ENCODE data around the gene TMEM221. TPM values are rescaled to one million over a fixed set of nuclear protein-coding genes. Genes with fewer than 3 reads are reported as not detected.
A peak's percentile ranks its signal among the peaks of the same experiment; 100 is the strongest.

Gene TMEM221
- 1 to 10 TPM; 3.5 to 4.8 TPM for total RNA-seq
- polyA plus RNA-seq (2013, experiment 1 of 2), result 2.2 TPM
- 2.0 TPM for polyA plus RNA-seq (2013, experiment 2 of 2)
- long read RNA-seq, experiment 1, partial matches to known transcripts, result 5 of 9 reads
- long read RNA-seq, experiment 1, other reads (novel, unspliced or antisense), result 2 of 9 reads
- long read RNA-seq, experiment 2, transcript TMEM221-201 (3 exons, 1,930 nt), result major isoform, 8 of 15 reads
- long read RNA-seq, experiment 2, partial matches to known transcripts, result 1 of 15 reads
- long read RNA-seq, experiment 2, other reads (novel, unspliced or antisense), result 6 of 15 reads
- long read RNA-seq, experiment 3, result 0 reads
- long read RNA-seq, experiment 4, result 0 reads

- peaks cover 1% of the 10 kb centered on the region for H3K9me3 Mint-ChIP-seq
- no peaks in the 10 kb centered on the region for H3K4me1 Mint-ChIP-seq
- H3K4me3 Mint-ChIP-seq, result peak within 1 kb of the TSS; percentile 61
- peak within 1 kb of the TSS; percentile 72 for H3K4me3 ChIP-seq (ENCODE audit: low read length)
- H3K27ac Mint-ChIP-seq, result no peak within 1 kb of the TSS
- no peaks in the 10 kb centered on the region for H3K9me3 ChIP-seq (ENCODE audit: control insufficient read depth, low read length)
- peak; percentile 86 for DNase-seq
- WGBS, 2 experiments (ENCODE audit: insufficient coverage in 1 of 2, insufficient read length in 1 of 2), result 2 to 6% methylated on average over 11 to 81 of the region's 81 CpGs
- H3K36me3 ChIP-seq (ENCODE audit: control insufficient read depth, insufficient read depth, low read length), result no peaks in the 10 kb centered on the region
- no peaks in the 10 kb centered on the region for H3K4me1 ChIP-seq (ENCODE audit: control insufficient read depth, insufficient read depth, low read length)
- TF ChIP-seq, protein P1, sequence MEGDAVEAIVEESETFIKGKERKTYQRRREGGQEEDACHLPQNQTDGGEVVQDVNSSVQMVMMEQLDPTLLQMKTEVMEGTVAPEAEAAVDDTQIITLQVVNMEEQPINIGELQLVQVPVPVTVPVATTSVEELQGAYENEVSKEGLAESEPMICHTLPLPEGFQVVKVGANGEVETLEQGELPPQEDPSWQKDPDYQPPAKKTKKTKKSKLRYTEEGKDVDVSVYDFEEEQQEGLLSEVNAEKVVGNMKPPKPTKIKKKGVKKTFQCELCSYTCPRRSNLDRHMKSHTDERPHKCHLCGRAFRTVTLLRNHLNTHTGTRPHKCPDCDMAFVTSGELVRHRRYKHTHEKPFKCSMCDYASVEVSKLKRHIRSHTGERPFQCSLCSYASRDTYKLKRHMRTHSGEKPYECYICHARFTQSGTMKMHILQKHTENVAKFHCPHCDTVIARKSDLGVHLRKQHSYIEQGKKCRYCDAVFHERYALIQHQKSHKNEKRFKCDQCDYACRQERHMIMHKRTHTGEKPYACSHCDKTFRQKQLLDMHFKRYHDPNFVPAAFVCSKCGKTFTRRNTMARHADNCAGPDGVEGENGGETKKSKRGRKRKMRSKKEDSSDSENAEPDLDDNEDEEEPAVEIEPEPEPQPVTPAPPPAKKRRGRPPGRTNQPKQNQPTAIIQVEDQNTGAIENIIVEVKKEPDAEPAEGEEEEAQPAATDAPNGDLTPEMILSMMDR (conservative IDR thresholded peaks at IDR 0.05), result peak; percentile 83
- H3K27me3 Mint-ChIP-seq (ENCODE audit: insufficient read depth), result peaks cover 38% of the 10 kb centered on the region
- peak within 1 kb of the TSS; percentile 25 for H3K9ac ChIP-seq (ENCODE audit: extremely low read depth, low read length, poor library complexity, severe bottlenecking)
- peaks cover 24% of the 10 kb centered on the region for H3K27me3 ChIP-seq (ENCODE audit: control insufficient read depth, insufficient read depth, low read length, poor library complexity, severe bottlenecking)
- no peaks in the 10 kb centered on the region for H3K36me3 Mint-ChIP-seq (ENCODE audit: low read depth)
- no peak within 1 kb of the TSS for H3K27ac ChIP-seq (ENCODE audit: low read depth, low read length)
Observed at GRCh38 chr19:17448131-17448967, at the start of gene TMEM221. TSS of gene TMEM221 (minus strand) at chr19:17448668. CDS start at chr19:17448462, 206 bp downstream.

GRCh38 chr19:17497149-17497798 lies 48.8 kb upstream of the TMEM221 start:
- H3K4me1 ChIP-seq (ENCODE audit: control insufficient read depth, insufficient read depth, low read length), result no peaks in the 10 kb centered on the region
- H3K9me3 Mint-ChIP-seq, result no peaks in the 10 kb centered on the region
- no peak overlapping the region for H3K27ac ChIP-seq (ENCODE audit: low read depth, low read length)
- H3K27ac Mint-ChIP-seq, result no peak overlapping the region
- peaks cover 2% of the 10 kb centered on the region for H3K36me3 Mint-ChIP-seq (ENCODE audit: low read depth)
- no peak overlapping the region for H3K4me3 ChIP-seq (ENCODE audit: low read length)
- H3K4me3 Mint-ChIP-seq, result peak overlapping the region; percentile 36
- peak; percentile 52 for DNase-seq
- no peaks in the 10 kb centered on the region for H3K27me3 ChIP-seq (ENCODE audit: control insufficient read depth, insufficient read depth, low read length, poor library complexity, severe bottlenecking)
- no peaks in the 10 kb centered on the region for H3K36me3 ChIP-seq (ENCODE audit: control insufficient read depth, insufficient read depth, low read length)
- TF ChIP-seq, protein P1 (conservative IDR thresholded peaks at IDR 0.05), result peak; percentile 33
- WGBS, 2 experiments (ENCODE audit: insufficient coverage in 1 of 2, insufficient read length in 1 of 2), result 96 to 97% methylated on average over 32 to 41 of the region's 41 CpGs
- H3K4me1 Mint-ChIP-seq, result peaks cover 14% of the 10 kb centered on the region
- no peaks in the 10 kb centered on the region for H3K9me3 ChIP-seq (ENCODE audit: control insufficient read depth, low read length)
- H3K27me3 Mint-ChIP-seq (ENCODE audit: insufficient read depth), result peaks cover 11% of the 10 kb centered on the region
- H3K9ac ChIP-seq (ENCODE audit: extremely low read depth, low read length, poor library complexity, severe bottlenecking), result no peak overlapping the region

DNA sequence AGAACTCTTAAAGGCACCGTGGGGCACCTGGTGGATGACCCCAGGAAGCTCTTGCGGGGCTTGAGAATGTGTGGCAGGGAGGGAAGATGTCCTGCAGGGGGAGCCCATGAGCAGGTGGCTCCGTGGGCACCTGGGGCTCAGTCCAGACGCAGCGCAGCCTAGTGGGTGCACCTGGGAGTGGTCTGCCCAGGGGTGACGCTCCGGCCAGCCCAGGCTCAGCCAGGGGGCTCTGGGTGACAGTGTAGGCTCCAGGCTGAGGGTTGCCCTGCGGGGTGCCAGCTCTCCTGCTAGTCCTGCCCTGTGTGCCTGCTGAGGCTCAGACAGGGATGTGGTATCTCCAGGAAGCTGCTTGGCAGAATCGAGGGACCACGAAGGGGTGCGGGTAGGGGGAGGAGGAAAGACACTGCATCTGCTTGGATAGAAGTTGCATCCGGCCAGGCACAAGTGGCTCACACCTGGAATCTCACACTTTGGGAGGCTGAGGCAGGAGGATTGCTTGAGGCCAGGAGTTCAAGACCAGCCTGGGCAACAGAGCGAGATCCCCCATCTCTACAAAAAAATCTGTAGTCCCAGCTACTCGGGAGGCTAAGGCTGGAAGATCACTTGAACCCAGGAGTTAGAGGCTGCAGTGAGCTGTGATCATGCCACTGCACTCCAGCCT lies 48.0 kb upstream of the TMEM221 start:
- no peak overlapping the region for H3K4me3 ChIP-seq (ENCODE audit: low read length)
- H3K36me3 ChIP-seq (ENCODE audit: control insufficient read depth, insufficient read depth, low read length), result no peaks in the 10 kb centered on the region
- peaks cover 14% of the 10 kb centered on the region for H3K4me1 Mint-ChIP-seq
- no peaks in the 10 kb centered on the region for H3K27me3 ChIP-seq (ENCODE audit: control insufficient read depth, insufficient read depth, low read length, poor library complexity, severe bottlenecking)
- TF ChIP-seq, protein P1 (conservative IDR thresholded peaks at IDR 0.05), result peak; percentile 98
- no peak overlapping the region for H3K27ac Mint-ChIP-seq
- no peaks in the 10 kb centered on the region for H3K4me1 ChIP-seq (ENCODE audit: control insufficient read depth, insufficient read depth, low read length)
- no peak overlapping the region for H3K27ac ChIP-seq (ENCODE audit: low read depth, low read length)
- no peak overlapping the region for H3K9ac ChIP-seq (ENCODE audit: extremely low read depth, low read length, poor library complexity, severe bottlenecking)
- H3K36me3 Mint-ChIP-seq (ENCODE audit: low read depth), result peaks cover 2% of the 10 kb centered on the region
- no peak overlapping the region for H3K4me3 Mint-ChIP-seq
- peaks cover 11% of the 10 kb centered on the region for H3K27me3 Mint-ChIP-seq (ENCODE audit: insufficient read depth)
- DNase-seq, result peak; percentile 96
- H3K9me3 Mint-ChIP-seq, result no peaks in the 10 kb centered on the region
- whole genome bisulfite sequencing, 2 experiments (ENCODE audit: insufficient coverage in 1 of 2, insufficient read length in 1 of 2), result 73 to 94% methylated on average over 7 to 14 of the region's 14 CpGs
- H3K9me3 ChIP-seq (ENCODE audit: control insufficient read depth, low read length), result no peaks in the 10 kb centered on the region
